Gastrocnemius medialis (tissue), 4 donors: ENCODE measurements around the gene SMAD3.

Experiments
- POLR2A ChIP-seq, 2 donors: fragments of 450-650 bp; IDR thresholded peaks; one replicate each; pipeline ENCODE4 v1.6.1; 2017; ENCODE audit warnings: antibody characterized with exemption in 2 of 2, mild to moderate bottlenecking in 2 of 2, moderate library complexity in 2 of 2
- TF ChIP-seq, protein P1 (sequence below), 5 experiments: fragments of 450-650 bp in 3 of 5; fragments of 200-600 bp in 2 of 5; sonication (generic) in 2 of 5; IDR thresholded peaks in 4 of 5; conservative IDR thresholded peaks in 1 of 5; 1 replicate in 4 of 5; 2 replicates in 1 of 5; pipeline ENCODE4 v1.5.1; 2016 to 2019; ENCODE audit warnings: antibody characterized with exemption in 5 of 5, mild to moderate bottlenecking in 3 of 5, moderate library complexity in 3 of 5

DNA sequence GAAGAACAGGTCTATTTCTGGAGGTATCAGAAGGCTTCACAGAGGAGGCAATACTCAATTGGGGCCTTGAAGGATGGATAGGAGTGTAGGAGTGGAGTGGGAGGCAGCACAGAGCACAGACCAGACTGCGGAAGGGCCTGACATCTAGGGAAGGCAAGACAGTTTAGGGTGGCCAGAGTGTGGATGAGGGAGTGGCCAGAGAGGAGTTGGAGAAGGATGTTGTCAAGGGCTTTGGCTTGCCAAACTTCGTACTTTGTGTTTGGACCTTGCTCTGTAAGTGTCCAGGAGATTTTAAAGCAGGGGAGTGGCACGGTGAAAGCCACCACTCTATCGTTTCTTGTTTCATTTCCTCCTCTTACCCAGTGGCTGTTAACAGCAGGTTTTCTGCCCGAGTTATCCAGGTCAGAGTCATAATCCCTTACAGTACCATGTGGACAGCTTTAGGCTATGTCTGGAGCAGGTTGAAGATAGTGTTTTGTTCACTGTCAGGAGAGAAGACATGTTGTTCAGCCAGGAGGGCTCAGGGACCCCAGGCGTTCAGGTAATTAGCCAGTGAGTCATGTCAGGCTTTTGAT, 12.3 kb downstream of the SMAD3 start:
- TF ChIP-seq, protein P1, sequence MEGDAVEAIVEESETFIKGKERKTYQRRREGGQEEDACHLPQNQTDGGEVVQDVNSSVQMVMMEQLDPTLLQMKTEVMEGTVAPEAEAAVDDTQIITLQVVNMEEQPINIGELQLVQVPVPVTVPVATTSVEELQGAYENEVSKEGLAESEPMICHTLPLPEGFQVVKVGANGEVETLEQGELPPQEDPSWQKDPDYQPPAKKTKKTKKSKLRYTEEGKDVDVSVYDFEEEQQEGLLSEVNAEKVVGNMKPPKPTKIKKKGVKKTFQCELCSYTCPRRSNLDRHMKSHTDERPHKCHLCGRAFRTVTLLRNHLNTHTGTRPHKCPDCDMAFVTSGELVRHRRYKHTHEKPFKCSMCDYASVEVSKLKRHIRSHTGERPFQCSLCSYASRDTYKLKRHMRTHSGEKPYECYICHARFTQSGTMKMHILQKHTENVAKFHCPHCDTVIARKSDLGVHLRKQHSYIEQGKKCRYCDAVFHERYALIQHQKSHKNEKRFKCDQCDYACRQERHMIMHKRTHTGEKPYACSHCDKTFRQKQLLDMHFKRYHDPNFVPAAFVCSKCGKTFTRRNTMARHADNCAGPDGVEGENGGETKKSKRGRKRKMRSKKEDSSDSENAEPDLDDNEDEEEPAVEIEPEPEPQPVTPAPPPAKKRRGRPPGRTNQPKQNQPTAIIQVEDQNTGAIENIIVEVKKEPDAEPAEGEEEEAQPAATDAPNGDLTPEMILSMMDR (IDR thresholded peaks at IDR 0.05 in 4 of 5, conservative IDR thresholded peaks at IDR 0.05 in 1 of 5) = no peak
- peak; percentile 68 to 77 for TF ChIP-seq POLR2A (IDR thresholded peaks at IDR 0.05)
